Astrocyte of the cerebellum (primary cell): ENCODE measurements around the gene ACTL7A.

ENCODE experiments used
- DNase-seq: peaks from one replicate; pipeline ENCODE4 v3.0.0-alpha.2; 2011; ENCODE audit warnings: low read depth
- H3K4me3 ChIP-seq: 2 replicates; pipeline ENCODE4 v1.5.1; 2011; ENCODE audit warnings: mild to moderate bottlenecking, low read depth, low read length, moderate library complexity
- in situ Hi-C: cut with HindIII; loops from 2 replicates; pipeline ENCODE4 v1.10.0; 2017; ENCODE audit warnings: low sequenced_read_pairs
- TF ChIP-seq, protein P1 (sequence below): IDR thresholded peaks from 2 replicates; pipeline ENCODE4 v1.5.1; 2012; ENCODE audit warnings: low read length, low read depth, moderate library complexity, mild to moderate bottlenecking; ENCODE audit errors: missing control alignments

ACTL7A gene

DNA sequence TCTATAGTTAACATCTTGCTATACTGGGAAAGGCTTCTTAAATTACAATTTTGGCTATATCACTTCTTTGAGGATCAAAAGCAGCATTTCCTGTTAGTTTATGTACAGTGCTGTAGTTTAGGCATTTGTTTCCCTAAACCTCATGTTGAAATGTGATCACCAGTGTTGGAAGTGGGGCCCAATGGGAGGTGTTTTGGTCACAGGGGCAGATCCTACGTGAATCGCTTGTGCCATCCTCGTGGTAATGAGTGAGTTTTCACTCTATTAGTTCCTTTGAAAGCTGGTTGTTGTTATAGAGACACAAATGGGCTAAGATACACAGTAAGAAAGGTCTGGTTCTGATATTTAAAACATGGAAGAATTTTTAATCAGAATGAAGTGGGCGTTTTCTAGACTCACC is 5.8 kb downstream of the ACTL7A start:
- DNase-seq: no peak
- TF ChIP-seq, protein P1, sequence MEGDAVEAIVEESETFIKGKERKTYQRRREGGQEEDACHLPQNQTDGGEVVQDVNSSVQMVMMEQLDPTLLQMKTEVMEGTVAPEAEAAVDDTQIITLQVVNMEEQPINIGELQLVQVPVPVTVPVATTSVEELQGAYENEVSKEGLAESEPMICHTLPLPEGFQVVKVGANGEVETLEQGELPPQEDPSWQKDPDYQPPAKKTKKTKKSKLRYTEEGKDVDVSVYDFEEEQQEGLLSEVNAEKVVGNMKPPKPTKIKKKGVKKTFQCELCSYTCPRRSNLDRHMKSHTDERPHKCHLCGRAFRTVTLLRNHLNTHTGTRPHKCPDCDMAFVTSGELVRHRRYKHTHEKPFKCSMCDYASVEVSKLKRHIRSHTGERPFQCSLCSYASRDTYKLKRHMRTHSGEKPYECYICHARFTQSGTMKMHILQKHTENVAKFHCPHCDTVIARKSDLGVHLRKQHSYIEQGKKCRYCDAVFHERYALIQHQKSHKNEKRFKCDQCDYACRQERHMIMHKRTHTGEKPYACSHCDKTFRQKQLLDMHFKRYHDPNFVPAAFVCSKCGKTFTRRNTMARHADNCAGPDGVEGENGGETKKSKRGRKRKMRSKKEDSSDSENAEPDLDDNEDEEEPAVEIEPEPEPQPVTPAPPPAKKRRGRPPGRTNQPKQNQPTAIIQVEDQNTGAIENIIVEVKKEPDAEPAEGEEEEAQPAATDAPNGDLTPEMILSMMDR: no peak
- in situ Hi-C loops: no loop called here
- no peak overlapping the region for H3K4me3 ChIP-seq

DNA sequence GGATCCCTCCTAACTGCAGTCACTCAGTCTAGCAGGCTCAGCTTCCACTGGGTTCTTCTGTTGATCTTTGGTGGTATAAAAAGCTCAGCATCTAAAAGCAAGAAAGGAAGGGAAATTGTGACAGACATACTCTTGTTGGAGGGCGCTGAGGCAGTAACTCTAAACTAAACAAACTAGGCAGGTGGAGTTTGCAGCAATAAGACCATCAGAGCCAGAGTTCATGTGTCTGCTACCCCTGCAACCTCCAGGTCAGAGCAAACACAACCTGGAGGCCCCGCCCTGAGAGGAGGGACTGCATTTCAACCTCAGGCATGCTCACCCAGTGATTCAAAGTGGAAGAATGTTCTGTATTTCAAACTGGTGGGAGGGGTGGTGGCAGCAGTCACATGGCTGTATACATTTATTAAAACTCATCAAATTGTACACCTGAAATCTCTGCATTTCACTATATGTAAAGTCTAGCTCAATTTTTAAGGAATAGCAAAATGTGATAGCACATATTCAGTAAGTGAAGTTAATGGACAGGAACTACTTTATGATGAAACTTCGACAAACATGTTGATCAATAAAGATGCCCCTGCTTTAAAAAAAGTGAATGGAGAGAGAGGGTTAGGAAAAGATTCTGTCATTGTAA is 7.1 kb downstream of the ACTL7A start:
- H3K4me3 ChIP-seq: no peak overlapping the region
- DNase-seq: no peak
- in situ Hi-C loops: no loop called here
- TF ChIP-seq, protein P1: no peak

DNA sequence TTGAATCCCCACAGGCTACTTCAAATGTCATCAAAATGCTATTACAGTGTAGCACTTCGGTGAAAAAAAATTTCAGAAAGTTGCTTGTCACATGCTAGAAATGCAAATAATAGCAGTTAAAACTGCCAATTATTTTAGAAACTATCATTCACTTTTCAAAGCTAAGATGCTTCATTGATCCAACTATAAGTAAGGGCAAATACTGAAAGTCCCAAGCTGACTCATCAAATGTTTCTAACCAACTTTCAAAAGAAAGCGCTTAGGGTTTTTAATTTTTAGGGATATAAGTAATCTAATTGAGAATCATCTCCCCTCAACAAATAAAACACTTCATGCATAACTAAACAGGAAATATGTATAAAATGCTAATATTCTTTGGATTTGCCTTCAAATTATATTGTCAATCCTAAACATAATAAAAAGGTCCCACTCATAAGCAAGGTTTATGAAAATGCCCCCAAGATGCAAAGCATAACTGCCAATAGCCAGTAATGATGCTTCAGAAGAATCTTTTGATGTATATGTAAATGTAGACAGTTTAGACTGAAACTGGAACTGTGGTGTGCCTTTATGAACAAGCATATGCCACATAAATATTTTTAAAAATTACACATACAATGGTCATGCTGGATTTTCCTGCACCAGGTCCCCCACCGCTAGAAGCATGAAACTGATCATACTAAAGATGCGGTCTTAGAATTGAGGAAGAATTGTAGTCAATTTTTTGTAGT is 12.2 kb downstream of the ACTL7A start:
- TF ChIP-seq, protein P1: no peak
- in situ Hi-C loops: no loop called here
- DNase-seq: no peak
- no peak overlapping the region for H3K4me3 ChIP-seq

DNA sequence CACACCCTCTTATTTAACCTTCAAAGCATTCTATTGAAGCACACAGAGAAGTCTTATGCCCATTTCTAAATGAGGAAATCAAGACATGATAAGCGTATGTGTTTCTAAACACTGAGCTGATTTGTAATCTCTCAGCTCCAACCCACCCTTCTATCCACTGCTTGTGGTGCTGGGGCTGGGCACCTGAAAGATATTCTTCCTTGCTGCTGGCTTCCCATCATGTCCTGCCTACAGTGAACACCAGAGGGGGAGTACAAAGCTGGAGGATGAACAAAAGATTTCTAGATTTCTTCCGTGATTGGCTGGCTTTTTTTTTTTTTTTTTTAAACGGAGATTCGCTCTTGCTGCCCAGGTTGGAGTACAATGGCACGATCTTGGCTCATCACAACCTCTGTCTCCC is 14.4 kb downstream of the ACTL7A start:
- no peak overlapping the region for H3K4me3 ChIP-seq
- TF ChIP-seq, protein P1: no peak
- in situ Hi-C loops: no loop called here
- no peak for DNase-seq

DNA sequence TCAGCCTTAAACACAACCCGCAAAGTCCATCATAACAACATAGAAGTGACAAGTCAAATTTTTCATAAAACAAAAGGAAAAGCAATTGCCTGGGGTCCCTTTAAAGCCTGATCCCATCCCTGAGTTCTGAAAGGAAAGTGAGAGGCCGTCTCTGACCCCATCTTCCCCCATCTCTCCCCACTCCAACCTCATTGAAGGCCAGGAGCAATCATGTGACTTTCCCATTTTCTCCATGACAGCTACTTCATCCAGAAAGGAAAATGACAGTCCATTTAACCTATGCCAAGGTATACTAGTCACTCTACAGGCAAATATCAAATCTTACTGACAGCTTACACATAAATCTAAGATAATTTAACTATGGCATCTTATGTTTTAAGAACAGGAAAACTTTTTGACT is 15.5 kb downstream of the ACTL7A start:
- no peak for DNase-seq
- in situ Hi-C loops: no loop called here
- TF ChIP-seq, protein P1: no peak
- no peak overlapping the region for H3K4me3 ChIP-seq

DNA sequence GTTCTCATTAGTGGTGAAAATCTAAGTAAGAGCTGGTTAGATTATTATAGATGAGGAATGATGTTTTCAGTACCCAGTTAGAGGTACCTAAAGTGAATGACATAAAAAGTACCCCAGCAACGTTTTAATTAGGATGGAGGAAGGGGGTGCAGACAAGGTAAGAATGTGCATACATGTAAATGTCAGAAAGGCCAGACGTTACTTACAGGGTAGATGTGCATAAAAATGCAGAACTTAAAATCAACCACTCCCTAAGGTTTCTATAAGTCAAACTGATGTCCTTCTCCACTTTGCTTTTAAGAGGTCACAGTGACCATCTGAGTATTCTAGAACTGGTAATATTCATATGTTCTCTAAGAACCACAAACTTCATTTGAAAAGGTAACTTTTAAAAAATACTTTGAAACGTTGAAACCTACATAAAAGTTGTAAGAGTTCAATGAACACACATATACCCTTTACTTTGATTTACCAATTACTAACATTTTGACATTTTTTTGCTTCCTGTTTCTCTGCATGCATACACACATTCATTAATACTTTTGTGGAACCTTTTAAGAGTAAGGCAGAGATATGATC is 18.8 kb downstream of the ACTL7A start:
- in situ Hi-C loops: no loop called here
- no peak for DNase-seq
- TF ChIP-seq, protein P1: no peak
- H3K4me3 ChIP-seq: no peak overlapping the region
